ENCODE measurements around the gene SLC16A7. TPM values are rescaled to one million over a fixed set of nuclear protein-coding genes. Genes with fewer than 3 reads are reported as not detected.

The SLC16A7 gene
- total RNA-seq, 1 donor from 2014 or later, result 43.7 TPM

DNA sequence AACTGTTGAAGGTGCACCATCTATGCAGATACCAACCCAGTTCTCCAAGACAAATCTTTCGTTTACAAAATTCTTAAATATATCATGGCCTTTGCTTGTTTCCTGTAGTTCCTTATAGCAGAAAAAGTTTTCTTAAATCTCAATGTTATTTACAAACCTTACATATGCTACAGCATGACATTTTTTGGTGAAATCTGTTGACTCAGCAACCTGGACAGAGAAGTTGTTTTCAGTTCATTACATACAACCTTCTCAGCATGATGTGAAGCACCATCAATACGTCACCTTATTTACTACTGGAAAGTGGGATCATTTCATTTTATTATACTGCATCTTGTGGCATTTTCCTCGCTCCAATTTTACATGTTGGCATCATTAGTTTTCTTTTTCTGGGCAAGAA is 231.9 kb downstream of the SLC16A7 start:
- H3K9me3 Mint-ChIP-seq, result no peaks in the 10 kb centered on the region
- no peak overlapping the region for H3K27ac Mint-ChIP-seq
- no peaks in the 10 kb centered on the region for H3K36me3 Mint-ChIP-seq (ENCODE audit: low read depth)
- H3K27me3 Mint-ChIP-seq, result peaks cover 2% of the 10 kb centered on the region
- no peak overlapping the region for H3K4me3 Mint-ChIP-seq
- no peaks in the 10 kb centered on the region for H3K4me1 Mint-ChIP-seq
- intact Hi-C loops (cut with micrococcal nuclease), result no loop called here
- DNase-seq, result no peak

DNA sequence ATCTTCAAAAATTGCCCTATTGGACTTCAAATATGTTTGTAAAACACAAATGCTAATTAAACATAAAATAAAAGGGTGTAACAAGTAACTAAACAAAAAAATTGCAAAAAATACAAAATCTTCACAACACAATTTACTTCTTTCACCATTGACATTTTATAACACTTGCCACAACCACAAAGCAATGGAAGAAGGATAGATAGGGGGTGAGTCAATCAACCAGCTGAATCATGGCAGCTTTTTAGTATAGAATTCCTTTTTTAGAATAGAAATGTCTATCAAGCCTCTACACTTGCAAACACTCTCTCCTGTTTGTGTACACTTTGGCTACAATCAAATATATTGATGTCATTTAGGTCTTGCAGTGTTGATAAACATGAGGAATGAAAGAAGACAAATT is 232.7 kb downstream of the SLC16A7 start:
- H3K27ac Mint-ChIP-seq, result no peak overlapping the region
- intact Hi-C loops (cut with micrococcal nuclease), result no loop called here

DNA sequence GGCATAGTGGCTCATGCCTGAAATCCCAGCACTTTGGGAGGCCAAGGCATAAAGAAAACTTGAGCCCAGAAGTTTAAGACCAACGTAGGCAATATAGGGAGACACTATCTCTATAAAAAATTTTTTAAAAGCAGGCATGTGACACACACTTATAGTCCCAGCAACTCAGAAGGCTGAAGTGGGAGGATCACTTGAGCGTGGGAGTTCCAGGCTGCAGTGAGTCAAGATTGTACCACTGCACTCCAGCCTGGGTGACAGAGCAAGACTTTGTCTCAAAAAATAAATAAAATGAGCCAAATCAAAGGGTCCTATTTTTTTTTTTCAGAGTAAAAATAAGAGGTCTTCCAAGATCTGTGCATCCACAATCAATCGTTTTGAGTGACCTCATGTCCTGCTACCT is 237.6 kb downstream of the SLC16A7 start:
- no peaks in the 10 kb centered on the region for H3K27me3 Mint-ChIP-seq
- H3K27ac Mint-ChIP-seq, result no peak overlapping the region
- no peaks in the 10 kb centered on the region for H3K4me1 Mint-ChIP-seq
- DNase-seq, result peak; percentile 7
- H3K36me3 Mint-ChIP-seq (ENCODE audit: low read depth), result no peaks in the 10 kb centered on the region
- H3K9me3 Mint-ChIP-seq, result no peaks in the 10 kb centered on the region
- intact Hi-C loops (cut with micrococcal nuclease), result loop anchor here (1.0 kb wide), 1 partner anchor 427 kb away; no protein-coding TSS in a partner anchor
- H3K4me3 Mint-ChIP-seq, result no peak overlapping the region

More for the DNA sequence above, 232.7 kb downstream of the SLC16A7 start:
- DNase-seq, result no peak
- no peaks in the 10 kb centered on the region for H3K9me3 Mint-ChIP-seq
- no peak overlapping the region for H3K4me3 Mint-ChIP-seq
- no peaks in the 10 kb centered on the region for H3K4me1 Mint-ChIP-seq
- peaks cover 2% of the 10 kb centered on the region for H3K27me3 Mint-ChIP-seq
- no peaks in the 10 kb centered on the region for H3K36me3 Mint-ChIP-seq (ENCODE audit: low read depth)

DNA sequence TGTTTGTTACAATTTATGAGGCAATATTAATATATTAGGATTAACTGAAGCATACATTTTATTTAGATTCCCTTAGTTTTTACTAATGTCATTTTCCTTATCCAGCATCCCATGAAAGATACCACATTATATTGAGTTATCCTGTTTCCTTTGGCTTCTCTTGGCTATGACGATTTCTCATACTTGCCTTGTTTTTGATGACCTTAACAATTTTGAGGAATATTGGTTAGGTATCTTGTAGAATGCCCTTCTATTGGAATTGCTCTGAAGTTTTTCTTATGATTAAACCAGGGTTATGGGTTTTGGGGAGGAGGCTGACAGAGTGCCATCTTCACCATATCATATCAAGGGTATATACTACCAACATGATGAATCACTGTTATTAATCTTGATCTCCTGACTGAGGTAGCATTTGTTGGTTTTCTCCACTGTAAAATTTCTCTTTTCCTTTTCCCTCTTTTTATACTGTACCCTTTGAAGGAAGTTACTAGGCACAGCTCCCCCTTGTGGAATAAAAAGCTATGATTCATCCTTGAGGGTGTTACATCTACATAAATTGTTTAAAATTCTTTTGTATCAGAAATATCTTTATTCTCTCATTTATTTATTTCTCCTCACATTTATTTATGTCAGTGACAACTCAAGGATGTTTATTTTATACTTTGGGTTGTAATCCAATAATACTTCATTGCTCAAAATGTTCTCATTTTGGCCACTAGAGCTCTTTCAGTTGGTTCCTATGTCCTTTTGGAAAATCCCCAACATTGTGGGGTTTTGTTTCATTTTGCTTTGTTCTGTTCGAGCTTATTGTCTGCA is 239.0 kb downstream of the SLC16A7 start:
- H3K4me1 Mint-ChIP-seq, result no peaks in the 10 kb centered on the region
- H3K36me3 Mint-ChIP-seq (ENCODE audit: low read depth), result no peaks in the 10 kb centered on the region
- peaks cover 2% of the 10 kb centered on the region for H3K27me3 Mint-ChIP-seq
- H3K4me3 Mint-ChIP-seq, result no peak overlapping the region
- intact Hi-C loops (cut with micrococcal nuclease), result loop anchor here (1.0 kb wide), 1 partner anchor 432 kb away; no protein-coding TSS in a partner anchor
- H3K9me3 Mint-ChIP-seq, result no peaks in the 10 kb centered on the region
- peak; percentile 61 for DNase-seq
- no peak overlapping the region for H3K27ac Mint-ChIP-seq

All from activated CD4-positive, alpha-beta T cell treated with anti-CD3 and anti-CD28 coated beads, Interleukin-2, amount 10 ng/mL, durations not matched to agents 24 days and 14 days (primary cell).